Measurements from ENCODE around the gene GNA14.
"Not testable (repeated sequence)": the region's sequence is repeated elsewhere in the genome, so short reads cannot be mapped to it uniquely, and the experiment has no call there.

The GNA14 gene

DNA sequence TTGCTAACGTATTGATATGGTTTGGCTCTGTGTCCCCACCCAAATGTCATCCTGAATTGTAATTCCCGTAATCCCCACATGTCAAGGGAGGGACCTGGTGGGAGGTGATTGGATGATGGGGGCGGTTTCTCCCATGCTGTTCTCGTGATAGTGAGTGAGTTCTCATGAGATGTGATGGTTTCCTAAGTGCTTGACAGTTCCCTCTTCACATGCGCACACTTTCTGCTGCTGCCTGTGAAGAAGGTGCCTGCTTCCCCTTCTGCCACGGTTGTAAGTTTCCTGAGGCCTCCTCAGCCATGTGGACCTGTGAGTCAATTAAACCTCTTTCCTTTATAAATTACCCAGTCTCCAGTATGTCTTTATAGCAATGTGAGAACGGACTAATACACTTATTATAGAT lies 207.0 kb downstream of the GNA14 start:
- DNase-seq: not testable (repeated sequence)

GRCh38 chr9:77440057-77440456 lies 208.1 kb downstream of the GNA14 start:
- DNase-seq: peak; percentile 83

DNA sequence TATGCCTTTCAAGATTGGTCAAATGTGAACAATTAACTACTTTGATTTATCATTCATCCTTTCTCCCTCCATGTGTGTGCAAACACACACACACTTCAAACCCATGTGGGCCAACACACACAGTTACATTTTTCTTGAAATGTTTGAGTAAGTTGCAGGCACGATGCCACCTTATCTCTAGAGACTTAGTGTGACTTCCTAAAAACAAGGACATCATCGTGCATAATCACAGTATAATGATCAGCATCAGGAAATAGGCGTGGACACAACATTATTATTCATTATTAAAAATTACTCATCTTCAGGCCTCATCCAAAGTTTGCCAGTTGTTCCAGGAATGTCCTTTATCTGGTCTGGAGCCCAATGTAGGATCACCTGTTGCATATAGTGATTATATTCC lies 209.5 kb downstream of the GNA14 start:
- DNase-seq: no peak

DNA sequence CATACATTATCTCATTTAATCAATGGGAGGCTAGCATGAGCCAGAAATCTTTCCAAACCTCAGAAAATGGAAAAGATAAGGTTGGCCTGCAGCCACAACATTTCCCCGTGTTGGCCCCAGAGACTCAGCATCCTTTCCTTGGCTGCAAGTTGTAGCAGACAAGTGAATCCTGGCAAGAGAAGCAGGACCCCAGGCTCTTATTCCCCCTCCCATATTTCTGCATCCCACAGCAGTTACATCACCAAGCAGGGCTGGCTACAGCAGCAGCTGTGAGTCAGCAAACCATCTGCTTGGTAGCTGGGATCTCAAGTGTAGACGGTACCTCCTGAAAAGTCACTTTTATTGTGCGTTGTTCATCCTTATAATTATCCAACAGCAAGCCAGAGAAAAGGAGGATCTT lies 212.4 kb downstream of the GNA14 start:
- peak; percentile 34 for DNase-seq

DNA sequence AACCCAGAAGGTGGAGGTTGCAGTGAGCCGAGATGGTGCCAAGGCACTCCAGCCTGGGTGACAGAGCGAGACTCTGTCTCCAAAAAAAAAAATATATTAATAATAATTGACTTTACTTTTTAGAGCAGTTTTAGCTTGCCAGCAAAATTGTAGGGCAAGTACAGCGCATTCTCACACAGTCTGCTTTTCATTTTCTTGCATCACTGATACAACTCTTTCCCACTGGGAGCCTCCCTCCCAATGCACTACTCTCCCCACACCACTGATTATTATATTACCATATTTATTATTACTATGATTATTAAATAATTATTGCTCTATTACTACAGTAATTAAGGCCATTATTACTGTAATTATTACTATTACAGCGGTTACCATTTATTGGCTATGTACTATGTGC lies 212.8 kb downstream of the GNA14 start:
- DNase-seq: no peak

DNA sequence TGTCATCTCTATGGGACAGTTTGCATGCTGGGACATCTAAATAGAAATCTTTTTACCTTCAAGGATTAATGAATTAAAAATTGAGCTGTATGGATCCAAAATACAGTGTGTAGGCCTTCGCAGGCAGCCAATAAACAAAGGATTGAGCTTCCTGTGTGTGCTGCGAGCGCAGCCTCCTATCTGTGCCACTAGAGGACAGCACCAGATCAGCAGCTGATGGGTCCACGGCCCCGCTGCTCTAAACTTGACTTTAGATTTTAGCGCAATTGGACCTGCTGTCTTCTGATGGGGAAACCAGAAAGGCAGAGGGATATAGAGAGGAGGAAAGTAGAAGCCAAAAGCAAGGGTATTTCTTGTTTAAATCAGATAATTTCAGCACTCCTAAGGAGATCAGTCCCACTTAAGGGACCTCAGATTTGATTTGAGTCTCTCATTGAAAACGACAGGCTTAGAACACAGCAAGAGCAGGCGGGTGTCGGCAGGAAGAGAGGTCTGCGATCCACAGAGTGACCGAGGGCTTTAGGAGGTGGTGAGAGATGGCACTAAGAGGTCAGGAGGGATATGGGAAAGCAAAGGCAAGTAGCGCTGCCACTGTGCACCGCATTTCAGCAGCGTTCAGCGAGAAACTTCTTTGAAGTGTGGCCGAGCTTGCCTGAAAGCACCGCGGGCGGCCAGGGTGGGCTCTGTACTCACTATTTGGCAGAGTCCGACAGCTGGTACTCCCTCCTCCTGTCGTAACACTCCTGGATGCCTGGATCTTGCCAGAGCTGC lies 214.3 kb downstream of the GNA14 start:
- DNase-seq: peak; percentile 72

DNA sequence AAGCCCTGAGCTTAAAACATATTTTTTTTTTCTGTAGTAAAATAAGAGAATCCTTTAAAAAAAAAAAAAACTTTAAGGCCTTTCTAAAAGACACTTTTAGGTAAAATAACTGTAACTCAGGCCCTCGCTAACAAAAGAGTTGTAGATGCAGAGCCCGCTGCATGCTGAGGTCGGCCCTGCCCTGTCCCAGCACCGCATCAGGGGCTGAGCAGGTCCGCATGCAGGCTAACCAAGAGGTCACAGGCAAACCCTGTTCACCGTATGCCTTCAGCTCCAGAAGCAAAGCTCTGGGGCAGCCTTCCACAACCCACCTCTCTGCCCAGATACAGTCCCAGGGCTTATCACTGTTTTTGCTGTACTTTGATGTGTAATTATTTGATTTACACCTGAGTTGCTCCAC lies 216.1 kb downstream of the GNA14 start:
- no peak for DNase-seq

DNA sequence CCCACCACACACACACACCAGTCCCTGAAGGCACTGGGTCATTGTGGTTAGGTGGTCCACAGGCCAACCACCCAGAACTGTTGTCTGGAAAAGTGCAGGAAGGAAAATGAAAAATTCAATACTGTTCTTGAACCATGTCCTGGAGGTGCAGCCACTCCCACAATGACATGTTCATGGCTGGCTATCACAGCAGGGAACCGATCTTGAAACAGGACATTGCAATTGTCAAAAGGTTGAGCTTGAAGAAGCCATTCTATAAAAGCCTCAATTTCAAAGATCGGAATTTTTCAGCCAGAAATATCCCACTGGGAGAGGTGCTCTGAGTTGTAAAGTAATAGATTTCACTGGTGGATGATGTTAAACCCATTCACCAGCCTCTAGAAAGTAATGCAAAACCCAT lies 218.2 kb downstream of the GNA14 start:
- no peak for DNase-seq

- DNase-seq: no peak
Observed at GRCh38 chr9:77427256-77427927, 220.7 kb downstream of the GNA14 start.

- no peak for DNase-seq
Observed at GRCh38 chr9:77426712-77427111, 221.4 kb downstream of the GNA14 start.

DNA sequence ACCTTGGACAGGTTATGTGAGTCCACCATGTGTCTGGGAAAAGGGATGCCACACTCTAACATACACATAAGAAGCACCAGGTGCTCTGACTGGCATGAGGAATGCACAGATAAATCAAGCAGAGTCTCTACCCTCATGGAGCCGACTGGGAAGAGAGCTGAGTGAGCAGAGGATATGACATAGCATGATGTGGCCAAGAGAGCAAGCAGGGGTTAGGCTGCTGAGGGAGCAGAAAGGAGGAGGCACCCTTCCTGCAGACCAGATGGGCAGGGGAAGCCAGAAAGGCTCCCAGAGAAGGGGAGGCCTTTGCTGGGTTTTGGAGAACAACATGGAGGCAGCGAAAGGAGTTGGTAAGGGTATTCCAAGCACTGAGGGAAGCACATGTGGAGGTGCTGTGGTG lies 223.1 kb downstream of the GNA14 start:
- no peak for DNase-seq

DNA sequence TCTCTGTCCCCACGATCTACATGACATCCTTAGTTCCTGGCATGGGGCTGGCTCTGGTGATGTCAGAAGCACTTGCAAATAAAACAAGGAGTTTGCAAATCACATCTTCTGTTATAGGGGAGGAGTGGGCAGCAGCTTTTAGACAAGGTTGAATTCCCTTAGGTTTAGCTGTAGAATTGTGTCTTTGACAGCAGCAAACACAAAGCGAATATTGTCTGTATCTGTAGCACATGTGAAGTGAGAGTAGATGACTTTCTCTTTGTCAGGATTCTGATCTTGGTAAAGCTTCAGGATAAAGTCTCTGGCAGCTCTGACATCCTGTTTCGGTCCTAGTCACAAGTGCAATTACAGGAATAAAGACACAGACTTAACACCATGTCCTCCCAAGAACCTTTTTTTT lies 224.3 kb downstream of the GNA14 start:
- DNase-seq: no peak

GRCh38 chr9:77422969-77423368 lies 225.2 kb downstream of the GNA14 start:
- DNase-seq: no peak

- DNase-seq: peak; percentile 24
Observed at GRCh38 chr9:77421506-77422265, 226.4 kb downstream of the GNA14 start.

DNA sequence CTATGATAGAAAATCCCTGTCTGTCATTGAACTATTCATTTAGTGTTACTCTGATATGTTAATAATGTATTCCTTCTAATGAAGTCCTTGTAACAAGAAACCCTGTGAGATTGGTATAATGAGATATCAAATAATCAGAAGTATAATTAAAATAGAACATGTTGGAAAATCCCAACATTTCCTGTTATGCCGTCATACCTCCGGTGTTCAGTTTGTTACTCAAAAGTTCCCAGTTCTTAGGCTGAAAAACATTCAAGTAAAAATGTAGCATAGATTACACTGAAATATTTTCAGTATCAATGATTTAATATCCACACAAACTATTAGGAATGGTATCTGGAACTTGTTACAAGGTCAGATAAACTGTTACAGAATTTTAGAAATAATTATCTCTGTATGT lies 227.5 kb downstream of the GNA14 start:
- no peak for DNase-seq

DNA sequence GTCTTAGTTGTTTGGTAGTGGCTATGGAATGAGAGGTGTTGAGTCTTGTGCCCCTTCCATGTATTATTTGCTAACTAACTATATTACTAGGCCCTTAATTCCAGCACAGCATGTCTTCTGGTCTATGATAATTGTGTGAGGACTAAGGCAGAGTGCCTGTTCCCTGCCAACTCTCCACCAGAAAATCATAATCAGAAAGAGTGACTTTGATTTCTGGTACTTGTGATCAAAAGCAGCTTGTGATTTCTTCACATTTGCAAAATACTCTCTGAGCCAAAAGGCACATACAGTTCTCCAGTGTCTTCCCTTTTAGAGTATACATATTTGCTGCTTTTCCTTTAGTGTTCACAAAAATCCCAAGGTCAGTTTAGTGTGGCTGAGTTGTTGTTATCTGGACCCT lies 229.9 kb downstream of the GNA14 start:
- DNase-seq: no peak

GRCh38 chr9:77417566-77417965 lies 230.6 kb downstream of the GNA14 start:
- DNase-seq: peak; percentile 63

DNA sequence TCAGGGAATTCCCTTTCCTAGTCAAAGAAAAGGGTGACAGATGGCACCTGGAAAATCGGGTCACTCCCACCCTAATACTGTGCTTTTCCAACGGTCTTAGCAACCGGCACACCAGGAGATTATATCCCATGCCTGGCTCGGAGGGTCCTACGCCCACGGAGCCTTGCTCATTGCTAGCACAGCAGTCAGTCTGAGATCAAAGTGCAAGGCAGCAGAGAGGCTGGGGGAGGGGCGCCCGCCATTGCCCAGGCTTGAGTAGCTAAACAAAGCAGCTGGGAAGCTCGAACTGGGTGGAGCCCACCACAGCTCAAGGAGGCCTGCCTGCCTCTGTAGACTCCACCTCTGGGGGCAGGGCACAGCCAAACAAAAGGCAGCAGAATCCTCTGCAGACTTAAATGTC lies 239.6 kb downstream of the GNA14 start:
- not testable (repeated sequence) for DNase-seq

- DNase-seq: no peak
Observed at GRCh38 chr9:77403239-77403638, 244.9 kb downstream of the GNA14 start.

- peak; percentile 58 for DNase-seq
Observed at GRCh38 chr9:77402286-77402685, 245.8 kb downstream of the GNA14 start.

- no peak for DNase-seq
Observed at GRCh38 chr9:77399964-77400363, 248.2 kb downstream of the GNA14 start.

- DNase-seq: peak; percentile 51
Observed at GRCh38 chr9:77398581-77398980, 249.5 kb downstream of the GNA14 start.

- no peak for DNase-seq
Observed at GRCh38 chr9:77392328-77392727, 255.8 kb downstream of the GNA14 start.

DNA sequence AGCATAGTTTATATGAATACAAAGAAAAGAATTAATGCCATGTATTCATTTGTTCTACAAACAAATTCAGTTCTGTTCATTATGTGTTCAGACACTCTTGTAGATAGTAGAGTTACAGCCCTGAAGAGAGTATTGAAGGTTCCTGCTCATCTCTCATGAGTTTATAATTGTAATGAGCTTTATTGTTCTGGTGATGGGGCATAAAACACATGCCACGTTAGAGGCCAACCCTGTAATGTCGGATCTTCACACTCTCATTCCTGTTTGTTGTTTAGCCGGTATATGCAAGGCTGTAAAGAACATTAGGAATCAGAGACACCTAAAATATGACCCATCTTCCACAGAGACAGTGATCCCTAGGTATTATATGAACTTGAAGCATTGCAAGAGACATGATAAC lies 256.3 kb downstream of the GNA14 start:
- no peak for DNase-seq
